ENCODE results near the gene SRSF4. TPM values are rescaled to one million over a fixed set of nuclear protein-coding genes. Genes with fewer than 3 reads are reported as not detected.
A peak's percentile ranks its signal among the peaks of the same experiment; 100 is the strongest.

SRSF4 gene
- total and polyA plus RNA-seq, 9 of the 15 experiments (the other 6 are each of a cell fraction or from before 2014, with no cell fraction given), result 15.9 to 132 (median 82.0) TPM

- TF ChIP-seq RREB1 (CRISPR knock-in tag; IDR thresholded peaks at IDR 0.05), result no peak; the same call in 1 of the 2 replicates
- peak; percentile 93 for TF ChIP-seq CBFA2T3 (IDR thresholded peaks at IDR 0.05)
- peak; percentile 83 for TF ChIP-seq MEIS2 (IDR thresholded peaks at IDR 0.05; ENCODE audit: partially characterized antibody)
- TF ChIP-seq ARNT (IDR thresholded peaks at IDR 0.05), result peak in 1 of 2 experiments; percentile 52; a peak in 1 of 4 replicates
- peak; percentile 91 to 97; a peak in 3 of 4 replicates for TF ChIP-seq SIN3A (IDR thresholded peaks at IDR 0.05; ENCODE audit: borderline replicate concordance in 2 of 2, control insufficient read depth in 1 of 2, low read depth in 2 of 2, low read length in 2 of 2)
- TF ChIP-seq HMBOX1 (IDR thresholded peaks at IDR 0.05), result peak; percentile 81
- TF ChIP-seq ELK3 (CRISPR knock-in tag; IDR thresholded peaks at IDR 0.05), result no peak
- TF ChIP-seq PHF21A (IDR thresholded peaks at IDR 0.05; ENCODE audit: borderline replicate concordance, low read depth), result peak; percentile 67; the same call in 1 of the 2 replicates
- no peak for TF ChIP-seq ZNF77 (CRISPR knock-in tag; IDR thresholded peaks at IDR 0.05)
- TF ChIP-seq ZNF212 (CRISPR knock-in tag; IDR thresholded peaks at IDR 0.05), result no peak
- peak; percentile 87 for TF ChIP-seq RB1 (IDR thresholded peaks at IDR 0.05; ENCODE audit: low read depth)
- no peak for TF ChIP-seq MTA1 (IDR thresholded peaks at IDR 0.05; ENCODE audit: borderline replicate concordance)
- peak; percentile 76; the same call in 1 of the 2 replicates for TF ChIP-seq TCF7 (IDR thresholded peaks at IDR 0.05; ENCODE audit: borderline replicate concordance)
- peak; percentile 57 for TF ChIP-seq VEZF1 (CRISPR knock-in tag; IDR thresholded peaks at IDR 0.05)
- peak; percentile 73; the same call in 1 of the 2 replicates for TF ChIP-seq L3MBTL2 (IDR thresholded peaks at IDR 0.05)
- TF ChIP-seq GATA2 (CRISPR knock-in tag; IDR thresholded peaks at IDR 0.05), result peak; percentile 71; the same call in 1 of the 2 replicates
- no peak for TF ChIP-seq THRAP3 (IDR thresholded peaks at IDR 0.05; ENCODE audit: borderline replicate concordance)
- no peak for TF ChIP-seq ZNF146 (CRISPR knock-in tag; IDR thresholded peaks at IDR 0.05; ENCODE audit: unreplicated experiment)
- TF ChIP-seq RBFOX2 (IDR thresholded peaks at IDR 0.05; ENCODE audit: low read depth, low read length), result no peak
- peak; percentile 67 for TF ChIP-seq CREM (IDR thresholded peaks at IDR 0.05; ENCODE audit: low read depth)
Measured at GRCh38 chr1:29202584-29203340, 21.1 kb upstream of the SRSF4 start (continued).

All from K562 (cell line).